Esophagus muscularis mucosa (tissue), 4 donors: ENCODE results near the gene APEX1.

Experiments
- CTCF ChIP-seq, 3 experiments: fragments of 200-600 bp in 2 of 3; fragments of 450-650 bp in 1 of 3; sonication (generic) in 2 of 3; IDR thresholded peaks; one replicate each; pipeline ENCODE4 v1.5.1; 2017 to 2019; ENCODE audit warnings: antibody characterized with exemption in 3 of 3, mild to moderate bottlenecking in 2 of 3, moderate library complexity in 1 of 3
- EP300 ChIP-seq: sonication (generic); formaldehyde crosslinking; IDR thresholded peaks from one replicate; pipeline ENCODE4 v1.6.1; 2017; ENCODE audit warnings: antibody characterized with exemption
- POLR2A ChIP-seq: fragments of 450-650 bp; IDR thresholded peaks from one replicate; pipeline ENCODE4 v1.6.1; 2017; ENCODE audit warnings: antibody characterized with exemption, moderate library complexity, mild to moderate bottlenecking, low read depth
- POLR2AphosphoS5 ChIP-seq, 2 donors: sonication (generic); formaldehyde crosslinking; IDR thresholded peaks; one replicate each; pipeline ENCODE4 v1.6.1; 2017; ENCODE audit warnings: antibody characterized with exemption in 2 of 2

DNA sequence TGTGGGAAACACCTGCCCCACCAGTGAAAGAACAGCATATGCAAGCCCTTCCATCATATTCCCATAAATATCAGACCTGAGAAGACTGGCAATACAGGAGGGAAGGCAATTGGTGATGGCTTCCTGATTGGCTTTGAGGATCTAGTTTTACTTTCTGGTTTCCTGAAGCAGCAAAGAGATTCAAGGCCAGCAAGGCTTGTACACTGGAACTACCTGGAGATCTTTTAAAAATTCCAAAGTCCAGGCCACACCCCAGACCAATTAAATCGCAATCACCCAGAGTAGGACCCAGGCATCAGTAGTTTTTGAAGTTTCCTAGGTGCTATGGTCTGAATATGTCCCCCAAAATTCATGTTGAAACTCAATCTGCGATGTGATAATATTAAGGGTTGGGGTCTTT, 38.8 kb upstream of the APEX1 start:
- no peak for TF ChIP-seq CTCF (IDR thresholded peaks at IDR 0.05)
- no peak for TF ChIP-seq POLR2AphosphoS5 (IDR thresholded peaks at IDR 0.05)
- TF ChIP-seq POLR2A: no peak
- no peak for TF ChIP-seq EP300
